H1 (cell line): ENCODE measurements around the gene TMEM255A. TPM values are rescaled to one million over a fixed set of nuclear protein-coding genes. Genes with fewer than 3 reads are reported as not detected.

Source experiments
- CTCF ChIA-PET: fragments of 300-600 bp; sonication (Branson Sonifier 250); formaldehyde crosslinking; loops from one replicate; lab custom pipeline; 2021; ENCODE audit not compliant: partially characterized antibody; lab: Charles Lee
- POLR2A ChIA-PET: fragments of 300-600 bp; sonication (Branson Sonifier 250); formaldehyde crosslinking; loops from one replicate; lab custom pipeline; 2021; ENCODE audit warnings: inconsistent platforms; ENCODE audit not compliant: partially characterized antibody; lab: Charles Lee
- DNase-seq, 2 experiments: peaks; one replicate each; pipeline versions ENCODE4 v3.0.0 to v3.0.0-alpha.2; 2010 to 2022; ENCODE audit warnings: low spot score in 2 of 2, low read depth in 1 of 2, mixed read lengths in 1 of 2
- FAIRE-seq: peaks from 2 replicates; lab custom pipeline; 2011; peaks lifted over from hg19 to GRCh38; lab: Jason Lieb, UNC
- H2AFZ ChIP-seq: 2 replicates; pipeline ENCODE4 v1.8.1; 2012; ENCODE audit warnings: low read length, inconsistent platforms
- H2AK5ac ChIP-seq: 2 replicates; pipeline ENCODE4 v1.6.1; 2013; ENCODE audit warnings: low read depth, low read length
- H2BK120ac ChIP-seq: replicated peaks from 2 replicates; pipeline ENCODE3; 2013; ENCODE audit warnings: low read depth, low read length, inconsistent platforms
- H2BK12ac ChIP-seq: 2 replicates; pipeline ENCODE4 v1.6.1; 2013; ENCODE audit warnings: low read depth, low read length
- H2BK15ac ChIP-seq: 2 replicates; pipeline ENCODE4 v1.6.1; 2013; ENCODE audit warnings: low read length
- H2BK20ac ChIP-seq: 2 replicates; pipeline ENCODE4 v1.6.1; 2013; ENCODE audit warnings: low read length
- H2BK5ac ChIP-seq: 2 replicates; pipeline ENCODE4 v1.6.1; 2013; ENCODE audit warnings: low read depth, low read length
- H3K14ac ChIP-seq: 2 replicates; pipeline ENCODE4 v1.6.1; 2013; ENCODE audit warnings: inconsistent platforms; ENCODE audit not compliant: insufficient read length
- H3K18ac ChIP-seq: 2 replicates; pipeline ENCODE4 v1.6.1; 2013; ENCODE audit warnings: low read length; ENCODE audit errors: extremely low read depth
- H3K23ac ChIP-seq: 2 replicates; pipeline ENCODE4 v1.6.1; 2013; ENCODE audit warnings: inconsistent platforms; ENCODE audit not compliant: insufficient read length
- H3K23me2 ChIP-seq: 2 replicates; pipeline ENCODE4 v1.6.1; 2013; ENCODE audit warnings: low read depth, low read length
- H3K27ac ChIP-seq: 2 replicates; pipeline ENCODE4 v1.6.1; 2011; ENCODE audit warnings: low read depth, low read length, inconsistent platforms
- H3K27me3 ChIP-seq, 4 experiments: replicated peaks in 1 of 4; 1 replicate in 1 of 4; 2 replicates in 3 of 4; pipeline versions ENCODE4 v1.6.1 to v1.8.1; 2011 to 2013; ENCODE audit warnings: low read length in 3 of 4, mild to moderate bottlenecking in 3 of 4, inconsistent platforms in 2 of 4, mixed read lengths in 2 of 4, moderate library complexity in 1 of 4; ENCODE audit not compliant: control insufficient read depth in 3 of 4, insufficient read depth in 3 of 4; ENCODE audit errors: extremely low read depth in 1 of 4
- H3K36me3 ChIP-seq, 4 experiments: 2 replicates each; pipeline versions ENCODE4 v1.6.1 to v1.8.1; 2011 to 2013; ENCODE audit warnings: mild to moderate bottlenecking in 4 of 4, low read length in 3 of 4, moderate library complexity in 2 of 4, control low read depth in 1 of 4, inconsistent platforms in 1 of 4; ENCODE audit not compliant: insufficient read depth in 4 of 4, control insufficient read depth in 2 of 4
- H3K4ac ChIP-seq: replicated peaks from 2 replicates; pipeline ENCODE3; 2013; ENCODE audit warnings: low read length, low read depth, mixed read lengths, inconsistent platforms; ENCODE audit not compliant: insufficient read length
- H3K4me1 ChIP-seq, 4 experiments: replicated peaks in 1 of 4; 1 replicate in 1 of 4; 2 replicates in 3 of 4; pipeline versions ENCODE4 v1.6.1 to v1.8.1; 2011 to 2013; ENCODE audit warnings: low read length in 3 of 4, inconsistent platforms in 2 of 4, mixed read lengths in 1 of 4; ENCODE audit not compliant: insufficient read depth in 4 of 4, control insufficient read depth in 3 of 4
- H3K4me2 ChIP-seq, 2 experiments: 2 replicates each; pipeline versions ENCODE4 v1.6.1 to v1.8.1; 2011 to 2013; ENCODE audit warnings: low read depth in 2 of 2, low read length in 2 of 2, control low read depth in 1 of 2, inconsistent platforms in 1 of 2, mild to moderate bottlenecking in 1 of 2; ENCODE audit not compliant: insufficient read depth in 1 of 2
- H3K4me3 ChIP-seq, 4 experiments: fragments of 200-600, 300-600 bp in 1 of 4; sonication (generic), shearing (Covaris generic), sonication (Bioruptor Twin) in 1 of 4; 2 replicates each; pipeline versions ENCODE4 v1.5.1 to v1.8.1; 2011 to 2016; ENCODE audit warnings: low read length in 4 of 4, low read depth in 3 of 4, control low read depth in 2 of 4, inconsistent platforms in 2 of 4, mild to moderate bottlenecking in 2 of 4, mixed read lengths in 1 of 4, moderate library complexity in 1 of 4; ENCODE audit not compliant: insufficient read depth in 2 of 4; ENCODE audit errors: extremely low read depth in 1 of 4
- H3K56ac ChIP-seq: replicated peaks from 2 replicates; pipeline ENCODE3; 2013; ENCODE audit warnings: low read depth, mild to moderate bottlenecking, mixed read lengths, low read length, inconsistent platforms; ENCODE audit not compliant: insufficient read length
- H3K79me1 ChIP-seq: 2 replicates; pipeline ENCODE4 v1.6.1; 2013; ENCODE audit warnings: low read depth, low read length, control low read depth
- H3K79me2 ChIP-seq, 2 experiments: 2 replicates each; pipeline versions ENCODE4 v1.6.1 to v1.8.1; 2012 to 2013; ENCODE audit warnings: low read length in 2 of 2, mild to moderate bottlenecking in 2 of 2, inconsistent platforms in 1 of 2; ENCODE audit not compliant: insufficient read depth in 2 of 2, control insufficient read depth in 1 of 2
- H3K9ac ChIP-seq, 4 experiments: replicated peaks in 1 of 4; 1 replicate in 1 of 4; 2 replicates in 3 of 4; pipeline versions ENCODE4 v1.6.1 to v1.8.1; 2011 to 2013; ENCODE audit warnings: low read depth in 3 of 4, low read length in 3 of 4, control low read depth in 2 of 4, mild to moderate bottlenecking in 2 of 4, moderate library complexity in 2 of 4, inconsistent platforms in 1 of 4; ENCODE audit errors: extremely low read depth in 1 of 4
- H3K9me3 ChIP-seq, 2 experiments: 2 replicates each; pipeline versions ENCODE4 v1.6.1 to v1.8.1; 2012 to 2013; ENCODE audit warnings: mild to moderate bottlenecking in 2 of 2, moderate library complexity in 2 of 2, control low read depth in 1 of 2, inconsistent platforms in 1 of 2, low read depth in 1 of 2, low read length in 1 of 2, mixed read lengths in 1 of 2; ENCODE audit not compliant: insufficient read depth in 2 of 2
- H4K20me1 ChIP-seq, 2 experiments: replicated peaks in 1 of 2; 2 replicates each; pipeline versions ENCODE3 to v1.8.1; 2011 to 2013; ENCODE audit warnings: inconsistent platforms in 2 of 2, low read length in 2 of 2, mild to moderate bottlenecking in 1 of 2; ENCODE audit not compliant: insufficient read depth in 2 of 2, control insufficient read depth in 1 of 2
- H4K5ac ChIP-seq: 2 replicates; pipeline ENCODE4 v1.6.1; 2013; ENCODE audit warnings: low read length, low read depth, mixed read lengths, inconsistent platforms; ENCODE audit not compliant: insufficient read length
- H4K8ac ChIP-seq: 2 replicates; pipeline ENCODE4 v1.8.0; 2013; ENCODE audit warnings: mild to moderate bottlenecking, moderate library complexity, low read length, inconsistent platforms; ENCODE audit not compliant: insufficient read depth; ENCODE audit errors: extremely low read depth
- H4K91ac ChIP-seq: replicated peaks from 2 replicates; pipeline ENCODE3; 2013; ENCODE audit warnings: low read length, mixed read lengths, inconsistent platforms; ENCODE audit not compliant: insufficient read length
- CTCF ChIP-seq, 3 experiments: IDR thresholded peaks; 1 replicate in 2 of 3; 2 replicates in 1 of 3; pipeline versions ENCODE4 v1.5.1 to v1.6.1; 2011; ENCODE audit warnings: low read length in 3 of 3, mild to moderate bottlenecking in 3 of 3, inconsistent platforms in 2 of 3, low read depth in 1 of 3, moderate library complexity in 1 of 3; ENCODE audit not compliant: insufficient read depth in 1 of 3; ENCODE audit errors: control extremely low read depth in 1 of 3
- E2F6 ChIP-seq: IDR thresholded peaks from 2 replicates; pipeline ENCODE4 v1.6.1; 2012; ENCODE audit warnings: inconsistent platforms
- EP300 ChIP-seq, 2 experiments: IDR thresholded peaks; 1 replicate in 1 of 2; 2 replicates in 1 of 2; pipeline ENCODE4 v1.6.1; 2011 to 2012; ENCODE audit warnings: low read depth in 2 of 2, low read length in 2 of 2, mild to moderate bottlenecking in 2 of 2, borderline replicate concordance in 1 of 2, inconsistent platforms in 1 of 2, moderate library complexity in 1 of 2
- MAX ChIP-seq: IDR thresholded peaks from 2 replicates; pipeline ENCODE4 v1.6.1; 2012; ENCODE audit warnings: inconsistent platforms
- NANOG ChIP-seq: IDR thresholded peaks from 2 replicates; pipeline ENCODE4 v1.6.1; 2011; ENCODE audit warnings: low read length, low read depth, mild to moderate bottlenecking, inconsistent platforms; ENCODE audit not compliant: insufficient read depth, poor library complexity, severe bottlenecking
- NRF1 ChIP-seq: IDR thresholded peaks from 2 replicates; pipeline ENCODE4 v1.6.1; 2011; ENCODE audit warnings: mild to moderate bottlenecking, low read depth, low read length, improper control_type of control experiment
- SIRT6 ChIP-seq: IDR thresholded peaks from one replicate; pipeline ENCODE4 v1.7.1; 2012; ENCODE audit warnings: low read length, inconsistent platforms
- TAF7 ChIP-seq: optimal IDR thresholded peaks from 2 replicates; pipeline ENCODE3; 2011; ENCODE audit warnings: low read depth, mild to moderate bottlenecking, inconsistent platforms, low read length, moderate library complexity, borderline replicate concordance
- ZNF274 ChIP-seq: IDR thresholded peaks from 2 replicates; pipeline ENCODE4 v1.7.0; 2012; ENCODE audit warnings: low read length, borderline replicate concordance; ENCODE audit errors: extremely low read depth
- WGBS, 2 experiments: shearing (Covaris generic) in 1 of 2; methylation state at CpG; one replicate each; pipeline versions ENCODE4 v1.1.6 to v1.1.7; 2013 to 2015; ENCODE audit warnings: low lambda C conversion rate in 2 of 2, mixed read lengths in 2 of 2, inconsistent platforms in 1 of 2, low coverage in 1 of 2, missing lambda C conversion rate in 1 of 2; ENCODE audit not compliant: insufficient replicate concordance in 2 of 2, insufficient coverage in 1 of 2, insufficient read length in 1 of 2; ENCODE audit errors: extremely low coverage in 1 of 2, missing lambda C conversion rate in 1 of 2; 5-methylcytosine and 5-hydroxymethylcytosine counted together
- polyA plus RNA-seq, 7 experiments: library from polyadenylated mRNA; depleted of rRNA in 3 of 7; stranded (reverse) in 5 of 7; unstranded in 2 of 7; fragments of >200 nt in 5 of 7; fragments of 200-250 nt in 2 of 7; gene quantifications; 1 replicate in 5 of 7; 2 replicates in 1 of 7; 4 replicates in 1 of 7; pipeline versions ENCODE4 v1.2.1 to v1.2.3, GENCODE V29; 2011 to 2013; ENCODE audit warnings: missing spikeins in 2 of 7, mixed read lengths in 2 of 7
- total RNA-seq: library from RNA; stranded (reverse); fragmentation: NEBNext Ultra II Directional; extraction: Animal tissue kit (Norgen Biotek cat#: 25700); gene quantifications from 2 replicates; pipeline ENCODE4 v1.2.1, GENCODE V29; 2021

Gene TMEM255A
- total and polyA plus RNA-seq, 2 of the 8 experiments (the other 6 are each of a cell fraction or from before 2014, with no cell fraction given): 0.73 to 2.3 TPM

- Histone ChIP-seq H3K4me1 (no peaks in the 10 kb centered on the region), H3K36me3 (no peaks in the 10 kb centered on the region), H3K56ac (no peak overlapping the region), H4K91ac (no peak overlapping the region), H3K27ac (no peak overlapping the region), H4K20me1 (no peaks in the 10 kb centered on the region), H3K4me3 (no peak overlapping the region), H2BK5ac (no peak overlapping the region), H3K27me3 (no peaks in the 10 kb centered on the region), H3K9ac (no peak overlapping the region), H2BK15ac (no peak overlapping the region), H2BK120ac (no peak overlapping the region), H2BK12ac (no peak overlapping the region), H2AK5ac (no peak overlapping the region), H3K79me1 (no peaks in the 10 kb centered on the region), H2BK20ac (no peak overlapping the region), H3K23ac (no peak overlapping the region), H4K5ac (no peak overlapping the region), H3K4ac (no peak overlapping the region), H3K9me3 (no peaks in the 10 kb centered on the region), H3K23me2 (no peaks in the 10 kb centered on the region), H2AFZ (no peak overlapping the region), H3K79me2 (no peaks in the 10 kb centered on the region), H4K8ac (no peak overlapping the region), H3K18ac (no peak overlapping the region), H3K14ac (no peak overlapping the region), H3K4me2 (no peak overlapping the region)
- DNase-seq (no peak), FAIRE-seq (no peak)
- ChIA-PET POLR2A (interaction anchor here (1.5 kb wide), 1 partner anchor 26 kb away, joined by 4 read pairs; the partner anchor contains the start of gene ZBTB33), CTCF (interaction anchor here (3.3 kb wide), 1 partner anchor 11 kb away, joined by 19 read pairs; no protein-coding TSS in a partner anchor)
- 63% methylated on average over 3 of the region's 4 CpGs; no CpG with 5 or more reads in 1 of the 2 experiments for WGBS, 2 experiments
- TF ChIP-seq NRF1 (no peak), NANOG (no peak), SIRT6 (no peak), TAF7 (no peak), ZNF274 (no peak), E2F6 (no peak), CTCF (IDR thresholded peaks at IDR 0.05; ENCODE audit: control extremely low read depth in 1 of 3, insufficient read depth in 1 of 3, low read depth in 1 of 3, low read length in 3 of 3) (no peak), MAX (no peak), EP300 (IDR thresholded peaks at IDR 0.05; ENCODE audit: borderline replicate concordance in 1 of 2, low read depth in 2 of 2, low read length in 2 of 2) (no peak)
These were observed 86.9 kb downstream of the TMEM255A start for GRCh38 chrX:120224388-120224787.
